Activated CD8-positive, alpha-beta memory T cell treated with anti-CD3 and anti-CD28 coated beads, Interleukin-2, amount 50 U/mL, for 24 hours (primary cell): ENCODE results near the gene CDCA3.

Experiments
- DNase-seq: peaks from one replicate; pipeline ENCODE4 v3.0.0-alpha.2; 2020; ENCODE audit errors: extremely low read depth

Gene CDCA3

DNA sequence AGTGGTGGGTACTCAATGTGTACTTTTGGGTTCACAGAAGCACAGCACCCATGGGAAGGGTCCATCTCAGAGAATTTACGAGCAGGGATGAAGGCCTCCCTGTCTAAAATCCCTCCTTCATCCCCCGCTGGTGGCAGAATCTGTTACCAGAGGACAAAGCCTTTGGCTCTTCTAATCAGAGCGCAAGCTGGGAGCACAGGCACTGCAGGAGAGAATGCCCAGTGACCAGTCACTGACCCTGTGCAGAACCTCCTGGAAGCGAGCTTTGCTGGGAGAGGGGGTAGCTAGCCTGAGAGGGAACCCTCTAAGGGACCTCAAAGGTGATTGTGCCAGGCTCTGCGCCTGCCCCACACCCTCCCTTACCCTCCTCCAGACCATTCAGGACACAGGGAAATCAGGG is 30.9 kb downstream of the CDCA3 start:
- DNase-seq: no peak

DNA sequence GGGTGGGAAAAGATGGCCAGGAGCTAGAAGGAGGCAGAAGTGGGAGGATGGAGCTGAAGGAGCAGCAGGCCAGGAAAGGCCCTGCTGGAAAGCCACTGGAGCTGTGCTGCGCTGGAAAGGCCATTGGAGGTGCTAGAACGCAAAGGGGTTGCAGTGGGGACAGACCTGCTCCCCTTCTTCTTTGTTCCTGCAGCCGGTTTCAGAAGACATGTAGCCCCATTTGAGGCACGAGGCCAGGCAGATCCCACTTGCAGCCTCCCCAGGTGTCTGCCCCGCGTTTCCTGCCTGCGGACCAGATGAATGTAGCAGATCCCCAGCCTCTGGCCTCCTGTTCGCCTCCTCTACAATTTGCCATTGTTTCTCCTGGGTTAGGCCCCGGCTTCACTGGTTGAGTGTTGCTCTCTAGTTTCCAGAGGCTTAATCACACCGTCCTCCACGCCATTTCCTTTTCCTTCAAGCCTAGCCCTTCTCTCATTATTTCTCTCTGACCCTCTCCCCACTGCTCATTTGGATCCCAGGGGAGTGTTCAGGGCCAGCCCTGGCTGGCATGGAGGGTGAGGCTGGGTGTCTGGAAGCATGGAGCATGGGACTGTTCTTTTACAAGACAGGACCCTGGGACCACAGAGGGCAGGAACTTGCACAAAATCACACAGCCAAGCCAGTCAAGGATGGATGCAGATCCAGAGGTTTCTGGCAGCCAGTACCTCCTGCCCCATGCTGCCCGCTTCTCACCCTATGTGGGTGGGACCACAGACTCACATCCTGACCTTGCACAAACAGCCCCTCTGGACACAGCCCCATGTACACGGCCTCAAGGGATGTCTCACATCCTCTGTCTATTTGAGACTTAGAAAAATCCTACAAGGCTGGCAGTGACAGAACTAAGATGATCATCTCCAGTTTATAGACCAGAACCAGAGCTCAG is 31.7 kb downstream of the CDCA3 start:
- DNase-seq: no peak

- DNase-seq: no peak
Observed at GRCh38 chr12:6818645-6819044, 32.4 kb downstream of the CDCA3 start.

- DNase-seq: no peak
Observed at GRCh38 chr12:6818222-6818621, 32.9 kb downstream of the CDCA3 start.

DNA sequence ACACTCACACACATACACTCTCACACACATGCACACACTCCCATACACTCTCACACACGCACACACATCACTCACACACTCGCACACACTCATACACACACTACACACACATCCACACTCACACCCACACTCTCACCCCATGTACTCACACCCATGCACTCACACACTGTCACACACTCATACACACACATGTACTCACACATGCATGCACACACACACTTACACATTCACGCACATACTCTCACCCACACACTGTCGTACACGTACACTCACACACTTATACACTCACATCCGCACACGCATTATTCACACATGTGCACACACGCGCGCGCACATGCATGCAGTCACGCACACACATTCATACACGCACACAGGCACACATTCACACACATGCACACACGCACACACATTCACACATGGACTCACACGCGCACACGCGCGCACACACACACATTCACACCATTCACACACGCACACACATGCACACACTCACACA is 33.4 kb downstream of the CDCA3 start:
- no peak for DNase-seq

DNA sequence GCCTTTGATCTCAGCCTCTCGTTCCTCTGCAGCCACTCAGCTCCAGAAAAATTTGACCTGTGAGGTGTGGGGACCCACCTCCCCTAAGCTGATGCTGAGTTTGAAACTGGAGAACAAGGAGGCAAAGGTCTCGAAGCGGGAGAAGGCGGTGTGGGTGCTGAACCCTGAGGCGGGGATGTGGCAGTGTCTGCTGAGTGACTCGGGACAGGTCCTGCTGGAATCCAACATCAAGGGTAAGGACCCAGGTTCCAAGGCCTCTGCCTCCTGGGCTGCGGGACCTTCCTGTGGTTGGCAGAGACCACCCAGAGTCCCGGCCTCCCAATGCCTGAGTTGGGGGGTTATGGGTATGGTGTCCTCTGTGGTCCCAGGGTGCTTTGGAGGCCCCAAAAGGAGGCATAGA is 34.0 kb downstream of the CDCA3 start:
- no peak for DNase-seq

GRCh38 chr12:6816598-6816997 is 34.5 kb downstream of the CDCA3 start:
- no peak for DNase-seq

DNA sequence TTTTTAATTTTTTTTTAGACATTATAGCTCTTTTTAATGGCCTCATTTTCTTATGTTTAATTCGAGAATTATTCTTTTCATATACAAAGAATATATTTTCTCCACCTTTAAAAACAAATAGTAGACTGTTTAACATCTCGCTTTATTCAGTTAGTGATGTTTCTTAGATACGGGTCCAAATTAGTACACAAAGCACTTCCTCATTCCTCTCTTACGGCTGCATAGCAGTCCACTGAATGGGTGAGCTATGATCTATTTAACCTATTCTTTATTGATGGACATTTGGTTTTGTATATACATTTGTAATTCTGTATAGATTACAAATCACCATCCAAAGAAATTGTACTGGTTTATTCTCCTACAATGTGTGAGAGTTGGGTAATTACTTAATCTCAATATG is 37.7 kb downstream of the CDCA3 start:
- no peak for DNase-seq

DNA sequence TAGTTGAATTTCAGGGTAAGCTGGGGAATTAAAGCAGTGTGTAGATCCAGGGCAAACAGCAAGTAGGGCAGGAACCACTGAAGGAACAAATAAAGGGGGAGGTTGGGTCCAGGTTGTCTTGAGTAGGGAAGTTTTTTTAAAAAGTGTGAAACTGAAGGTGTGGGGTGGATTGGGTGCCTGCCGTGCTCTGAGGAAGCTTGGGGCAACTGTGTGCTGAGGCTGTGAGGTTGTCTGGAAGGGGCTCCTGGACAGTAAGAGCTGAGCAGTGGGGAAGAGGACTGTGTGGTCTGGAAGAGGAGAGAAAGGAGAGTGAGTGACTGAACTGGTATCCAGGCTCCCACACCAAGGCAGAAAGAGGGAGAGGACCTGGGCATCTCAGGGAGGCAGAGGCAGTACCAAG is 40.3 kb downstream of the CDCA3 start:
- DNase-seq: no peak

GRCh38 chr12:6809056-6809455 is 42.0 kb downstream of the CDCA3 start:
- DNase-seq: no peak

DNA sequence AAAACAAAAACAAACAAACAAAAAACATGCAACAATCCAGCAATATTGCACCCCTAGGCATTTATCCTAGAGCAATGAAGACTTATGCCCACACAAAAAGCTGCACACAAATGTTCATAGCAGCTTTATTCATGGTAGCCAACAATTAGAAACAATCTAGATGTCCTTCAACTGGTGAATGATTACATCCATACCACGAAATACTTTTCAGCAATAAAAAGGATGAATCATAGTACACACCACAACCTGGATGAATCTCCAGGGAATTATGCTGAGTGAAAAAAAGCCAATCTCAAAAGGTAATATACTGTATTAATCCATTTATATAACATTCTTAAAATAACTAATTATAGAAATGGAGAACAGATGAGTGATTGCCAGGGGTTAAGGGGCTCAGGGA is 43.9 kb downstream of the CDCA3 start:
- DNase-seq: no peak

DNA sequence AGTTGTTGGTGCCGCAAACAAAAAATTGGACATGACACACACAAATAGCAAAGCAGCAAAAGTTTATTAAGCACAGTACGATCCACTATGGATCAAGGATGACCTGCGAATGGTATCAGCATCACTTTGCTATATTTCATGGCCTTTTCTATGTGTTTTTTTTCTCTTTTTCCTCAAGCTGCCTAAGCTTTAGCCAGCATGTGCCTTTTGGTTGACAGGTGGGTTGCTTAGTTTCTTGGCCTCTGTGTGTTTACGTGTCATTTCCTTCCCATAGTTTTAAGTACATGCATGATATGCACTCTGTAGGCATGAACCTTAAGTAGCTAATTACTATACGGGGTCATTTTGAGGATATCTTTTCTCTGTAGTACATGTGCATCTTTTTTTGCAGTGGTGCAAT is 51.9 kb downstream of the CDCA3 start:
- no peak for DNase-seq
